Stimulated activated CD4-positive, alpha-beta T cell treated with anti-CD3 and anti-CD28 coated beads, Interleukin-15, amount 100 ng/mL, for 48 hours (primary cell): Measurements from ENCODE around the gene PLA2R1.
A peak's percentile ranks its signal among the peaks of the same experiment; 100 is the strongest.

Experiments used
- DNase-seq, 2 donors: peaks; one replicate each; pipeline ENCODE4 v3.0.0-alpha.2; 2020; ENCODE audit warnings: low read depth in 2 of 2

PLA2R1 gene

DNA sequence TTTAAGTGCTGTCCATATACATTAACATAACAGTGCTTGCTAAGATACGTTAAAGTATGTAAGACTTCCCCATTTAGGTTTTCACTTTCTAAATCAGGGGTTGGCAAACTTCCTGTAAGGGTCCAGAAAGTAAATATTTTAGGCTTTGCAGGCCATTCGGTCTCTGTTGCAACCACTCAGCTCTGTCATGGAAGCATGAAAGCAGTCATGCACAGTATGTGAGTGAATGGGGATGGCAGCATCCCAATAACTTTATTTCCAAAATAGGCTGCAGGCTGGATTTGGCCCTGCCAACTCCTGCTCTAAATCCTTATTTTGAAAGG lies 128.7 kb downstream of the PLA2R1 start:
- no peak for DNase-seq

DNA sequence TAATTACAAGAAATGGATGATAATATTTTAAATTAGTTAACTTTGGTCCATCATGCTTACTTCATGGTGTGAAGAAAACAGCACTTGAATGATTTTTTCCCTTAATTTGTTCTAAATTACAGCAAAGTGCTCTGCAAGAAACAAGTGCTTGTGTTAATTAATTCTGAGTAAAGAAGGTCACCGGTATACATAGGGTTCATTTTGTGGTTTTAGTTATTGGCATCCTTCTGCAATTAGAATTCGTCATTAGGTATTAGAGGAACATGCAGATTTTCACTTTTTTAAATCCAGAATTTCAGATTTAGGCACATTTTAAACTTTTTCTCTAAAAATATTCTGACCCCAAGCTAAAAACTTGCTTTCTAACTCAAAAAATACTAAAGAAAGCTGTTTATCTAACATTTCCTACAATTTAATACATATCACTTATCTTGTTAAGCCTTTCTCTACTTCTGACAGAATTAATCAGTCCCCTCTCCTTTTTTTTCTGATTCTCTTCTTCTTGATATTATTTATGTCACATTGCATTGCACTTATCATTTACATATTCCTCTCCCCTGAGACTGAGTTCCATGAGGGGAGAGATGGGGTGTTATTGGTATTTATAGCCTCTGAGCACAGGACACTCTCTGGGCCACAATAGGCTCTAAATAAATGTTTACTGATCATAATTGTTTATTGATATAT lies 129.2 kb downstream of the PLA2R1 start:
- DNase-seq: no peak

DNA sequence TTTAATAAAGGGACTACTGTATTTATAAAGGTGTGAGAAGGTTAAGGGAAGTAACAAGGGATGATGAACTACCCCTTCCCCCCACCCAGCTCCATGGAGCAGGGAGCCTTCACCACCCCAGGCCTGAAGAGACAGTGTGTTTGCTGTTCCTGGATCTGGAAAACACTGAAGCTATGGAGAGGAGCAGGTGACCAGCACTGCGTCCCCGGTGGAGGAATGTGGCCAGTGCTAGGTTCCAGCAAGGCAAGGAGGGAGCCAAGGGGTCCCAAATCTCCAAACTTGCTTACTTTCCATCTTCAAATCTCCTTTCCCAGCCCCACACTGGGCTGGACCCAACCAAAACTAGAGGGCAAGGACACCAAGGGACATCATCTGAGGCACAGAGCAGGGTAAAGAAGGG lies 135.7 kb downstream of the PLA2R1 start:
- no peak for DNase-seq

DNA sequence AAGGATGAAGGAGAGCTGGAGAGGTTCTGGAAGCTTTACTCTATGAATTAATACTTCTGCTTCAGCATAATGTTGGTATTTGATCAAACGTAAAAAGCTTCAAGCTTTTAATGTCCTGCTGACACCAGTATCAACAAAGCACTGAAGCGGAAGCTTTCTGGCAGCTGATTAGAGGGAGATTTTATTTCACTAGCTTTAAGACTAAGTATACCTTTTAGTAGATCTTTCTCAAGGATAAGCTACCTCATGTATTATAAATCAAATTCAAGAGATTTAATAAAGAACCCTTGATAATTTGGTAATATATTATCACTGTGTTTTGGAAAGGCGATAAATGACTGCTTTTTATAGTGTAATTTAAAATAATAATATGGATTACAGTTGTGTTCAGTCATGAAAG lies 136.4 kb downstream of the PLA2R1 start:
- no peak for DNase-seq

DNA sequence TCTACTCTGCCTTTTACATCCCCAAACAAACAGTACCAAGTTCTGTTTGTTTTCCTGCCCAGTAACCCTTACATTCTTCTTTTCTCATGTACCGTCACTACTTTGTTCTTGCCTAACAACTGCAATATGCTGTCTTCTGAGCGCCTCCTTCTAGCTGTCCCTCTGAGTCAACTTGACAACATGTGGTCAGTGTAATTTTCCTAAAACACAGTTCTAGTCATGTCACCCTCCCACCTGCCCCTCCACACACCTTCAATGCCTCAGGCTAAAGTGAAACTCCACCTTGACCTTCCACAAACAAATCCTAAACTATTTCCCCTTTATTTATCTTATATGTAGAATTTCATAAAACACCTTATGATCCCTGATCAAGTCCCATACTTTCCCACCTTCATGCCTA lies 139.9 kb downstream of the PLA2R1 start:
- no peak for DNase-seq

DNA sequence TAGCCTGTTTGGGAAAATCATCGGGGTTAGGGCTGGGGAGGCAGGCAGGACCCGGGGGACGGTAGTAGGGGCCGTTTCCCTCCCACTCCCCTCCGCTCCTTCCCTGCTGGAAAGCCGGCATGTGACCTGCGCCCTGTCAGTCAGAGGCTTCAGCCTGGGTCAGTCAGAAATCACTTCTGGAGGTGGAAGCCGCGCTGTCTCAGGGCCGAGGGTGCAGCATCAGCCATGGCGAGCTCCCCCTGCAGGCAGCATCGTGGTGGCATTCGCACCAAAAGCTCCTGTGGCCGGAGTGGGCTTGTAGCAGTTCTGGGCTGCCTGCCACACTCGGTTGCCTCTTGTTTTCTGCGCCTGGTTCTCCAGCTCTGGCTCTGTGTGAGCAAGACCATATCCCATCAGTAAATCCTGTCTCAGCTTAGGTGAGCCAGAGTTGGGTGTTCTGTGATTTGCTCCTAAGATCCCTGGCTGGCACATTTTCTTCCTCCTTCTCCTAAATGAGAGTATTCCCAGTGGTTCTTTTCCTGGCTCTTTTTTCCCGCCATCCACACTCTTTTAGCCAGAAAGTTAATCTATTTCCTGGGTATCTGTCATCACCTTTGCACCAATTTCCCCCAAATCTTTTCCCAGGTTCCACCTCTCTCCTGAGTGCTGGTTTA lies 140.5 kb downstream of the PLA2R1 start:
- peak; percentile 74 to 75 for DNase-seq

DNA sequence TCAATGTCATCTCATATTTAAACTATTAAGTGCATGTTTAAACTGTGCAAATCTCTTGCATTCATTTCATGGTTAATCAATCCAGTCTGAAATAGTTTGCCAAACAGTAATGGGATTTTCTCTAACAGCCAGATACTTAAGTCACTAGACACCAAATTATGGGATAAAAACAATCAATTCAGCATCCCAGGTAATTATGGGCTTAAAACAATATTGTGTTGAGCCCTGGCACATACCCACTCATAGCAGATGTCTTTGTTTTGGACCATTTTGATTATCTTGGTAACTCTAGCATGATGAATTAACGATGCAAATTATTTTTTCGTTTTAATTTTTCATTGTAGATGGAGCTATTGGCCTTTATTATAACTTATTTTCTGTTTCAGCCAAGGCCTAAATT lies 145.9 kb downstream of the PLA2R1 start:
- no peak for DNase-seq

DNA sequence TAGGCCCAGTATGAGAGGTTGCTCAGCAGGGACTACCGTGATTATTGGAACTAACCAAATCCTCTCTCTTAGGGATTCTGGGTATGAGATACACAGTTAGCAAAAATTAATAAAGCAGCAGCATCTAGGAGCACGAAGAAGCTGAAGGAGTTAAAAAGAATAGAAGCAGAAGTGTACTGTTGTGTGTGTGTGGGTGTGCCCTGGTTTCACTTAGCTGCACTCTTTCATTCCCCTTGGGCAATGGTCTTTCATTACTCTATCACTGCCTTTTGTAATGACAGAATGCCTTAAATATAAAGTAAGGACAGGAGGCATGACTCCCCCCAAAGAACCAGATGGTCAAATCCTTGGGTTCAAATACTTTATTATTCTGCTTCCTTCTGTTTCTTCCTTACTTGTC lies 148.5 kb downstream of the PLA2R1 start:
- DNase-seq: no peak

DNA sequence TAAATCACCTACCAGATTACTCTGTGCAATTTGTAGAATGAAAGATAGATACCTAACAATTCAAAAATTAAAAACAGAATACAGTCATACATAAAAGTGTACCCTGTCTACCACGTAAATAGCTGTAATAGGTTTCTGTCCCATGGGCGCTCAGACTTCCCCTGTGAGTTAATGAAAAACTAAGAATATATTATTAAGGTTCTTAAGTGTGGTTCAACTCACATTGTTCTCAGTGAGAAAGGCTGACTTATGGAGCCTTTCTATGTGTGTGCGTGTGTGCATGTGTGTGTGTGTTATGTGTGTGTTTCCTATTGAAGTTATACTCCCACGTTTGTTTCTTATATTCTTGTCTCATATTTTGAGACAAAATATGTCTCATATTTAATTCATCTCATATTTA lies 149.8 kb downstream of the PLA2R1 start:
- DNase-seq: no peak

DNA sequence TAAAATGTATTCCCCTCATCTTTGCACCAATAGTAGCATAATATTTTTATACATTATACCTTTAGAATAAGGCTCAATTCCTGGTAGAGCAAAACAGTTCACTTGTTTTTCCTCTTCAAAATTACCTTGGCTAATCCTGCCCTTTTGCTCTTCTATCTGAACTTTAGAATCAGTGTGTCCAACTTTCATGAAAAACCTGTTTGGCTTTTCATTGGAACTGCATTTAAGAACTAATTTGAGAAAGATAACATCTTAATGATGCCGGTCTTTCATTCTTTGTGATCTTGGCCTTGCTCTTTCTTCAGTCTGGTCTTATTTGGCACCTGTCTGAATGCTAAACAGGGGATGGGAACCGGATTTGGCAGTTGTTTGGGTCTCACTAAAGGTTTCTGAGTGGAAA lies 151.5 kb downstream of the PLA2R1 start:
- DNase-seq: no peak

DNA sequence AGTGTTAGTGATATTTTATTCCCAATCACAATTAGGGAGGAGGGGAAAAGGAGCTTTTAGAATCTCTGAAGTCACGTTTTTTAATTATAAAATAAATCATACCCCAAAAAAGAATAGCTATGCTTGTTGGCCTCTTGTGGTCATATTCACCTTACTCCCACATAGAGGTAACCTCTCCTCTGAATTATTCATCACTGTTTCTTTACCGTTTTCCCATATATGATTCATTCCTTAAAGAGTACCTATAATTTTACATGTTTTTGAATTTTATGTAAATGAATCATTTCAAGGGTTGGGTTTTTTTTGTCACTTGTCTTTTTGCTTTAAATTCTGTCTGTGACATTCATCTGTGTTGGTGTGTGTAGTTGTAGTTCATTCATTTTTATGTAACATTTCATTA lies 153.8 kb downstream of the PLA2R1 start:
- no peak for DNase-seq

DNA sequence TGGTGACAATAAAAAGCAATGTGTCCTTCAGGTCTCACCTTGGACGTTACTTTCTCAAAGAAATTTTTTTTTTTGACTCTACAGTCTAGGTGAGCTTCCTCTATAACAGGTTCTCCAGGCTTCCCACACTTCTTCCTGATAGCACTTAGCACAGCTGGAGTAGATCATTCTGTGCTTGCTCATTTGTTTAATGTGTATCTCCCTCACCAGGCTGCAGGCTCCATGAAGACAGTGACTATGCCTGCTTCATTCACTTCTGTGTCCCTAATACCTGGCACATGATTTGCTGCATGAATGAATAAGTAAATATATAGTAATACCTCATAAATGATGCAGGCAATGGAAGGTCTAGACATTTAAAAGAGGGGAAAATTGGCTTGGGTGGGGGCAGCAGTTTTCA lies 154.5 kb downstream of the PLA2R1 start:
- no peak for DNase-seq

DNA sequence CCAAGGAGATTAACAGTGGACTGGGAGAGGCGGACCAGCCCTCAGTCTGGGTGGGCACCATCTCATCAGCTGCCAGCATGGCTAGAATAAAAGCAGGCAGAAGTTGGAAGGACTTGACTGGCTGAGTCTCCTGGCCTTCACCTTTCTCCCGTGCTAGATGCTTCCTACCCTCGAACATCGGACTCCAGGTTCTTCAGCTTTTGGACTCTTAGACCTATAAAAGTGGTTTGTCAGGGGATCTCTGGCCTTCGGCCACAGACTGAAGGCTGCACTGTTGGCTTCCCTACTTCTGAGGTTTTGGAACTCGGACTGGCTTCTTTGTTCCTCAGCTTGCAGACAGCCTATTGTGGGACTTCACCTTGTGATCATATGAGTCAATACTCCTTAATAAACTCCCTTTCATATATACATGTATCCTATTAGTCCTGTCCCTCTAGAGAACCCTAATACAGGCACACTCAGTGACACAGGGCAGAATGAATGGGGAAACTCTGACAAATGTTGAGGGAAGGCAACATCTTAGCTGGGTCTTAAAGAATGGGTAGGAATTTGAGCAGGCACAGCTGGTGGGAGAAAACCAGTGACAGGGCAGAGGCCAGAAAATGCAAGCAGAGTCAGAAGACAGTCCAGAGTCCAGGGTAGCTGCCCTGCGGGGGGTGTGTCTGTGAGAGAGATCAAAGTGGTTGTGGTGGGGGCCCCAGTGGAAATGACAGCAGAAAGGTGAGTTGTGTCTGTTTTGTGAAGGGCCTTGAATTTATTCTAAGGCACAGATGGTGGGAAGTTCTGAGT lies 156.3 kb downstream of the PLA2R1 start:
- DNase-seq: no peak

DNA sequence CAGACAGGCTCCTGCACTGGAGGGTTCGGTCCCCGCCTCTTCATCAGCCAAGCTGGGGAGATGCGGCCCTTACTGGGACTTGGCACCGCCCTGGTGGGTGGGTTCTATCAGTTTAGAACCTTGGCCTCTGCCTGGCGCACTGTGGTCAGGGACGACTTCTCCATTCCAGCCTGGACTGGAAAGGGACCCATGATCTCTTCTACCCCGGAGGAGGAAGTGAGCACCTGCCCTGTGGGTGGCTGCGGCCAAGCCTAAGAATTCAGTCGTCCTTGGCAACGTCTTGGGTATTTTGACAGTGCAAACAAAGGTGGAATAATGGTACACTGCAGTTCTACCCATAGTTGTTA lies 157.5 kb downstream of the PLA2R1 start:
- no peak for DNase-seq

DNA sequence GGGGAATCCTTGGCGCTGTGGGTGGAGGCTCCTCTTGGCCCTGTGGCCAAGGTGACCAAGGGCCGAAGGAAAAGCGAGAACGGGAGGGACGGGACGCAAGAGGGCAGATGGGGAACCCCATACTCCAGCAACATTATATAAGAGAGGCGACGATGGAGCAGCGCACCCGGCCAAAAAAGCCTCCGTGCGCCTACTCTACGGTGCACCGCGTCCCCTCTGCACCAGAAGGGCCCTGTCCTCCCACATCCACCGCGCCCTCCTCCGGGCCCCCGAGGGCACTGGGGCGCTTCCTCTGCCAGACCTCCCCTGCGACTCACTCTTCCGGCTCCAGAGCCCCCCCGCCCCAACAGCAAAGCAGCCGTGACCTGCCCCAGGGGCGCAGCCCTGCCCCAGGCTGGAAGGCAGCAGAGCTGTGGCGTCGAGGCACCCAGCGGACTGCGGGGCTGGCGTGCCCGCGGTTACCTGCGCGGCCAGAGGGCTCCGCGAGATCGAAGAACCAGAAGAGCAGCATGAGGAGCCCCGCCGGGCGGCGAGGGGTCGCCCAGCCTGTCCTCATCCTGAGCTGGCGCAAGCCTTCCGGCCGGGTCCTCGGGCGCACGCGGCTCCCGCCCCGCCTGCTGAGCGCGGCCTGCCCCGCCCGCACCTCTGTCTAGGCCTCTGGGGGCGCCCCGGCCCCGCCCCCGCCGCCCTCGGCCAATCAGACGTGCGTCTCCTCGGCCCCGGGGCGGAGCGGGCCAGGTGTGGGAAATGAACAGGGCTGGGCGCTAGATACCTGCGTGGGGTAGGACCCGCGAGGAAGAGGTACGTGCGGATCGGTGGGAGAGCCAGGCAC lies 158.1 kb downstream of the PLA2R1 start, which contains the start of gene LY75:
LY75 (minus strand) TSS at position 630 of the 832 bp plus-strand sequence.
- peak; percentile 63 to 80 for DNase-seq

DNA sequence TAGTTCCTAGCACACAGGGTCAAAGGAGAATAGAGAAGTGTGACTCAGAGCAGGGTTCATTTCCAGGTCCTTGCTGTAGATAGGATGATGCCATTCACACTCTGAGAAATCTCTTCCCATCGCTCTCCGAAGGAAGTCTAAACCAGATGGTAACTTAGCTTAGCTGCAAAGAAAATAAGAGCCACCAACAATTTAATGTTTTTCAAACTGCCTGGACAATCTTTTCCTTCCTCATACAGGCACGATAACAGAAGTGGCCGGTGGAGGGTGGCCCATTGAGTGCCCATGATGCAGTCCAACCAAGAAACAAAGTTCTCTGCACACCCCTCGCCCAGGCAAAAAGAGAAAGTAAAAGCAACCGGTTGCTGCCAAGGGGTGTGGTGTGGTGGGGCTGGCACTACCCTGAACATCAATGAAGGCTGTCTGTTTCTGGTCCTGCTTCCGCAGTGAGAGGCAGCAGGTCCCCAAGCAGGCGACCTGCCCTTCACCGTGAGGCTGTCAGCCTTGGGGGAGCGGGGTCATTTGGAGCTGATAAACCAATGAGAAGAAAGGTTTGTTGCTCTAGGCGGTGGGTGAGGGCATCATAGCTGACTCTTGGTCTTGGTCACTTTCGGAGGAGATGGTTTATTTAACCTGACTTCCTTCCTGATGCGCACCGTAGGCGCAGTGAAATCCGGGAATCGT lies 158.8 kb downstream of the PLA2R1 start:
- peak; percentile 36 to 44 for DNase-seq

DNA sequence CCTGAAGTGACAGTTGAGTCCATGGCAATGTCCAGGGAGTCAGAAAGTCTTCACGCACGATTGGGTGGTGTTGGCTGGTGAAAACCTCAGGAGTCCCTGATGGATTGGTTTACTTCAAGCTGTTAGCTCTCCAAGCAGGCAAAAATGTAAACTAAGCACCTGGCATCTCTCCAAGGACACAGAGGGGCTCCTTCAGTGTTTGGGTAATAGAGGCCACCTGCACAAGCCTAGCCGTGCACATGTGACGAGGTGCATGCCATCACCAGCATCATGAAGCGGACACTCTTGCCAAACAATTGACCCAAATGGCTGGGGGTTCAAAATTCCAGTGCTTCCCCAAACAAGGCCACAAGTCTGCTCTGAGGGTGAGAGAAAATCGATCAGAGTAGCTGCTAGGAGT lies 159.7 kb downstream of the PLA2R1 start:
- no peak for DNase-seq

DNA sequence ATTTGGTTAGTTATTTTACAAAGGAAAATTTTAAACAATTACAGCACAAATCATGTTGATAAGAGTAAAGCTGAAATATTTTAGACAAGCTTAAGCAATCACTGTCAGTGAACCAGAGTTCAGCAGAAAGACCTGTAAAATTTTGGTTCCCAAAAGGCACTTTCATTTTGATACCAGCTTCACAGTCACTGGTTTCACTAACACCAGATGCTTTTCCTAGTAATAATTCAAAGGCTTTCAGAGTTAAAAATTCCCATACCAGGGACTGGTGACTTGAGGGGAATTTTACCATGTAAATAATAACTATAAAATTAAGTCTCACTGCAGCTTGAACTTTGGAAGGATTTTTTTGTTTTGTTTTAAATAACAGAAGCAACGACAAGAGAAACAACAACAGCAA lies 162.1 kb downstream of the PLA2R1 start:
- no peak for DNase-seq

DNA sequence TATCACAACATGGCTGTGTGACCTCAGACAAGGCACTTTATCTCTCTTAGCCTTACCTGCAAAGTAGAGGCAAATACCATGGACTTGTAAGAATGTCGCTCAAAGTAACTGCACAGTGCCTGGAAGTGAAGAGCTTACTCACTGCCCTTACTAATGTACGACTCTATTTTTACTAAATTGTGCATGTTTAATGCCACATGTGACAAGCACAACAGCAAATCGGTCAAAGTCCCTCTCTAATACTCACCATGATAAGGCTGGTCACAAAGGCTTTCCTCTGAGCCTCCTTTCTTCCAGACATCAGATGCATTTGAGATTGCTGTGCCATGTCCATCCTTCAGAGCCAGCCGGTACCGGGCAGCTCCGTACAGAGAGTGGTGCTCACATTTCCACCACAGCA lies 164.0 kb downstream of the PLA2R1 start:
- no peak for DNase-seq

DNA sequence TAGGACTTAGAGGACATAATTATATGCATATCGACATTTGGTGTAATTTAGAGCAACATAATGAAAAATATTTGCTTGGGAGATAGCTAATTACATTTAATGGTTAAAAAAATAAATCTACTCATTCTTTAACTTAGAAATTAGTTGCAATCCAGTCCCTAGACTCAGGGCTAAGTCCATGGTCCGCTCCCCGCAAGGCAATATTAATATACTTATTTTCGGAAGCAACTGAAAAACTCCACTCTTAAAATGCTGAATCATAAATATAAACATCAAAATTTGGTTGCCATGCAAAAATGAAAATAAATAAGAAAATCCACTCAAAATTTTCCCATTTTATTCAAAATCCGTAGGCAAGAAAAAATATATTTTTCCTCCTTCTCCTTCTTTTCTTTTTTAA lies 164.7 kb downstream of the PLA2R1 start:
- DNase-seq: no peak

DNA sequence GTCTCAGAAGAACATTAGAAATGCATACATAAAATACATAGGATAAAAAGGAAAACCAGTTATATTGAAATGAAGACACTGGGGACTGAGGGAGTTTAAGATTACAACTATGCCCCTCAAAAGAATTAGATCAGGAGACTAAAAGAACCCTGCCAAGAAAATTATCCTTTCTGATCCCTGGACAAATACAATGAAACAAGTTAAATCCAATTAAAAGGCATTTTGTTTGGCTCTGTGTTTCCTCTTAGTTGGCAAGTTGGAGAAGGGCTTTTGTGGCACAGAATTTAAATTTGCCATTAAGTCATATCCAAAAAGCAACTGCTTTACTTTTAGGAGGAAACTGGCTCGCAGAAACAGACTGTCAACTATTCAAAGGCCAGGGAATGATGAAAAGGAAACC lies 165.3 kb downstream of the PLA2R1 start:
- no peak for DNase-seq
